Measurements from ENCODE around the gene AGK. TPM values are rescaled to one million over a fixed set of nuclear protein-coding genes. Genes with fewer than 3 reads are reported as not detected.

Gene AGK
- total and polyA plus RNA-seq, 2 experiments from 2014 or later = 18.3 to 24.1 TPM

GRCh38 chr7:141512597-141512996 lies 38.6 kb upstream of the AGK start:
- Histone ChIP-seq H4K20me1 (ENCODE audit: insufficient read depth) (no peaks in the 10 kb centered on the region), H3F3A (ENCODE audit: insufficient read depth) (no peaks in the 10 kb centered on the region), H3K36me3 (ENCODE audit: low read depth) (no peaks in the 10 kb centered on the region), H3K27me3 (replicated peaks; ENCODE audit: insufficient read depth) (peaks cover 9% of the 10 kb centered on the region), H3K79me2 (ENCODE audit: insufficient read depth) (no peaks in the 10 kb centered on the region), H3K4me1 (ENCODE audit: insufficient read depth) (no peaks in the 10 kb centered on the region), H2AFZ (no peak overlapping the region), H3K9me2 (ENCODE audit: insufficient read depth) (no peaks in the 10 kb centered on the region), H3K4me3 (no peak overlapping the region), H3K9me3 (ENCODE audit: low read depth) (no peaks in the 10 kb centered on the region), H3K27ac (no peak overlapping the region), H3K4me2 (ENCODE audit: unreplicated experiment) (no peak overlapping the region), H3K9ac (no peak overlapping the region)
- no peak for DNase-seq
- in situ Hi-C loops (cut with MboI) = no loop called here
- WGBS, 2 experiments (ENCODE audit: low coverage in 1 of 2, low lambda C conversion rate in 2 of 2, missing lambda C conversion rate in 2 of 2) = 43 to 46% methylated on average over 2 of the region's 2 CpGs
- no peak for TF ChIP-seq EZH2phosphoT487 (IDR thresholded peaks at IDR 0.05; ENCODE audit: insufficient read depth, low read depth)
- no peak for TF ChIP-seq EZH2 (IDR thresholded peaks at IDR 0.05; ENCODE audit: insufficient read depth, poor library complexity, severe bottlenecking)

- DNase-seq = no peak
- Histone ChIP-seq H4K20me1 (ENCODE audit: insufficient read depth) (no peaks in the 10 kb centered on the region), H3K4me3 (no peak overlapping the region), H3K9ac (no peak overlapping the region), H3K27ac (no peak overlapping the region), H2AFZ (no peak overlapping the region), H3K4me2 (ENCODE audit: unreplicated experiment) (no peak overlapping the region), H3K27me3 (replicated peaks; ENCODE audit: insufficient read depth) (peaks cover 9% of the 10 kb centered on the region), H3K36me3 (ENCODE audit: low read depth) (no peaks in the 10 kb centered on the region), H3K9me2 (ENCODE audit: insufficient read depth) (no peaks in the 10 kb centered on the region), H3K79me2 (ENCODE audit: insufficient read depth) (no peaks in the 10 kb centered on the region), H3K9me3 (ENCODE audit: low read depth) (no peaks in the 10 kb centered on the region), H3K4me1 (ENCODE audit: insufficient read depth) (no peaks in the 10 kb centered on the region), H3F3A (ENCODE audit: insufficient read depth) (no peaks in the 10 kb centered on the region)
- in situ Hi-C loops (cut with MboI) = no loop called here
- WGBS, 2 experiments (ENCODE audit: low coverage in 1 of 2, low lambda C conversion rate in 2 of 2, missing lambda C conversion rate in 2 of 2) = 24 to 33% methylated on average over 1 of the region's 1 CpG
- TF ChIP-seq EZH2 (IDR thresholded peaks at IDR 0.05; ENCODE audit: insufficient read depth, poor library complexity, severe bottlenecking) = no peak
- no peak for TF ChIP-seq EZH2phosphoT487 (IDR thresholded peaks at IDR 0.05; ENCODE audit: insufficient read depth, low read depth)
These were observed 37.5 kb upstream of the AGK start for GRCh38 chr7:141513720-141514119.

- WGBS, 2 experiments (ENCODE audit: low coverage in 1 of 2, low lambda C conversion rate in 2 of 2, missing lambda C conversion rate in 2 of 2) = 50 to 59% methylated on average over 4 of the region's 4 CpGs
- Histone ChIP-seq H3K4me3 (no peak overlapping the region), H3K9ac (no peak overlapping the region), H3K9me3 (ENCODE audit: low read depth) (no peaks in the 10 kb centered on the region), H3K27me3 (replicated peaks; ENCODE audit: insufficient read depth) (peaks cover 1% of the 10 kb centered on the region), H3K4me1 (ENCODE audit: insufficient read depth) (no peaks in the 10 kb centered on the region), H3K79me2 (ENCODE audit: insufficient read depth) (no peaks in the 10 kb centered on the region), H3K36me3 (ENCODE audit: low read depth) (no peaks in the 10 kb centered on the region), H3K27ac (no peak overlapping the region), H2AFZ (no peak overlapping the region), H4K20me1 (ENCODE audit: insufficient read depth) (no peaks in the 10 kb centered on the region), H3K9me2 (ENCODE audit: insufficient read depth) (no peaks in the 10 kb centered on the region), H3F3A (ENCODE audit: insufficient read depth) (no peaks in the 10 kb centered on the region), H3K4me2 (ENCODE audit: unreplicated experiment) (no peak overlapping the region)
- TF ChIP-seq EZH2 (IDR thresholded peaks at IDR 0.05; ENCODE audit: insufficient read depth, poor library complexity, severe bottlenecking) (no peak), EZH2phosphoT487 (IDR thresholded peaks at IDR 0.05; ENCODE audit: insufficient read depth, low read depth) (no peak)
- no peak for DNase-seq
- in situ Hi-C loops (cut with MboI) = no loop called here
These were observed 35.3 kb upstream of the AGK start for GRCh38 chr7:141515941-141516340.

GRCh38 chr7:141519623-141520022 lies 31.6 kb upstream of the AGK start:
- Histone ChIP-seq H3K79me2 (ENCODE audit: insufficient read depth) (no peaks in the 10 kb centered on the region), H3K9me3 (ENCODE audit: low read depth) (no peaks in the 10 kb centered on the region), H3K27me3 (replicated peaks; ENCODE audit: insufficient read depth) (no peaks in the 10 kb centered on the region; the same call in 1 of the 2 replicates), H3K36me3 (ENCODE audit: low read depth) (no peaks in the 10 kb centered on the region), H3K9ac (no peak overlapping the region), H3K4me2 (ENCODE audit: unreplicated experiment) (no peak overlapping the region), H3F3A (ENCODE audit: insufficient read depth) (no peaks in the 10 kb centered on the region), H4K20me1 (ENCODE audit: insufficient read depth) (no peaks in the 10 kb centered on the region), H3K4me1 (ENCODE audit: insufficient read depth) (no peaks in the 10 kb centered on the region), H3K27ac (no peak overlapping the region), H3K4me3 (no peak overlapping the region), H2AFZ (no peak overlapping the region), H3K9me2 (ENCODE audit: insufficient read depth) (no peaks in the 10 kb centered on the region)
- DNase-seq = no peak
- in situ Hi-C loops (cut with MboI) = no loop called here
- WGBS, 2 experiments (ENCODE audit: low coverage in 1 of 2, low lambda C conversion rate in 2 of 2, missing lambda C conversion rate in 2 of 2) = 45 to 59% methylated on average over 4 of the region's 4 CpGs
- TF ChIP-seq EZH2phosphoT487 (IDR thresholded peaks at IDR 0.05; ENCODE audit: insufficient read depth, low read depth) = no peak
- no peak for TF ChIP-seq EZH2 (IDR thresholded peaks at IDR 0.05; ENCODE audit: insufficient read depth, poor library complexity, severe bottlenecking)
